Activated CD4-positive, alpha-beta T cell treated with anti-CD3 and anti-CD28 coated beads, Interleukin-2, amount 50 U/mL, for 24 hours (primary cell): ENCODE measurements around the gene TMEM51.

Source experiments
- DNase-seq, 2 donors: peaks; one replicate each; pipeline ENCODE4 v3.0.0-alpha.2; 2020; ENCODE audit warnings: low read depth in 1 of 2, low spot score in 1 of 2

Gene TMEM51

GRCh38 chr1:15195420-15196052 is 42.0 kb downstream of the TMEM51 start:
- DNase-seq = no peak

GRCh38 chr1:15196069-15196468 is 42.5 kb downstream of the TMEM51 start:
- DNase-seq = no peak

DNA sequence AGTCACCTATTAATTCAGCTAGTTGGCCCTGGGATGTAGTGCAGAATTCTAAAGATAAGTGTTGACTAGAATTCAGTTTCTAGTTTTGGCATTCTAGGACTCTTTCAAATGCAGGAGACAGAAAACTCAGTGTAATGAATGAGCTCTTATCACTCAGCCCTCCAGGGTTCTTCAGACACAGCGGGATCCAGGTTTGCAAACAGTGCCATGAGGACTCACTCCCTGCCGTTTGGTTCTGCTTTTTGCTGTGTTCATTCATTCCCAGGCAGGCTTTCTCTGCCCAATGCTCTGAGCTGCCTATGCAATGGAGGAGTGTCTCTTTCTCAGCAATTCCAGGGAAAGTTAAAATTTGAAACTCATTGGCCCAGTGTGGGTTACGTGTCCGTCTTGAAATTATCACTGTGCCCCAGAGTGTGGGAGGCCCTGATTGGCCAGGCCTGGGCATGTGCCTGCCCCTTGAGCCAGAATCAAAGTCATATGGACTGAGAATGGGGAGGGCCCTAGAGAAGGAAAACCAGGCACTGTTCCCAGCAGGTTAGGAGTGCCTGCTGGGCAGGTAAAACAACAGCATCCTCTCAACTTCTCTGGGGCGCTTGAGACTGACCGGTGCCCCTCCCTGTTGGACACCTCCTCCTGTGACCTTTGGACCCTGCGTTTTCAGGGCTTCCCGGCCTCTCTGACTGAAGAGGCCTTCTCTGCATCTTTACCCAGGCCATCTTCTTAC is 43.4 kb downstream of the TMEM51 start:
- DNase-seq = no peak

- no peak for DNase-seq
Observed at GRCh38 chr1:15197591-15198447, 44.3 kb downstream of the TMEM51 start.

DNA sequence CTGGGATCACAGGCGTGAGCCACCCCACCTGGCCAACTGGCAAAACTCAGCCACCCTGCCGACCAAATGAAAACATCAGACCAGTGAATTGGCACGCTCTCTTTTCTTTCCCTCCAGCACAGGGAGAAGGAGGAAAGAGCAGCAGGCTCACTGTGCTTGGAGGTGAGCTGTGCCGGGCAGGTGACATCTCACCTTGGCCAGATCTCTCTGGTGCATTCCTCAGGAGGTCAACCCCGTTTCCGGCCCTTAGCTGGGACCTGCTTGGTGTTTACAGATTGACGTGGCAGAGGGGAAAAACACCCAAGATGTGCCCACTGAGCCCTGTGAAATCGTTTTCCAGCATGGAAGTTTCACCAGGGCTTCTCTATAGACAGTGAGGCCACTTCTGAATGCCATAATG is 45.1 kb downstream of the TMEM51 start:
- no peak for DNase-seq

DNA sequence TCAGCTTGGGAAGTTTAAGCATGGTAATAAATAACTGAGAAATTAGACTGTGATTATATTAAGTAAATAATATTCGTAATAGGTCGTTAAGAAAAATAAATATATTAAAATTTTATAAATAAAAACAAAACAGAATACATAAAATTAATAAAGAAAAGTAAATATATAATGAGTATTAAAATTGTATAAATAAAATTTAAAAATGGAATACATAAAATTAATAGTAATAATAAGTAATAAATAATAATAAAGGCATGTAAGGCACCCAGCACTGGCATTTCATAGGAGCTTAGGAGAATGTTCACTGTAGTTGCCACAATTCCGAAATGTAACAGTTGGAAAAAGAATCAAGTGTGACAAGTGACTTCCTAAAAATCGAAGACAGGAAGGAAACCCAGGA is 47.7 kb downstream of the TMEM51 start:
- DNase-seq = no peak

DNA sequence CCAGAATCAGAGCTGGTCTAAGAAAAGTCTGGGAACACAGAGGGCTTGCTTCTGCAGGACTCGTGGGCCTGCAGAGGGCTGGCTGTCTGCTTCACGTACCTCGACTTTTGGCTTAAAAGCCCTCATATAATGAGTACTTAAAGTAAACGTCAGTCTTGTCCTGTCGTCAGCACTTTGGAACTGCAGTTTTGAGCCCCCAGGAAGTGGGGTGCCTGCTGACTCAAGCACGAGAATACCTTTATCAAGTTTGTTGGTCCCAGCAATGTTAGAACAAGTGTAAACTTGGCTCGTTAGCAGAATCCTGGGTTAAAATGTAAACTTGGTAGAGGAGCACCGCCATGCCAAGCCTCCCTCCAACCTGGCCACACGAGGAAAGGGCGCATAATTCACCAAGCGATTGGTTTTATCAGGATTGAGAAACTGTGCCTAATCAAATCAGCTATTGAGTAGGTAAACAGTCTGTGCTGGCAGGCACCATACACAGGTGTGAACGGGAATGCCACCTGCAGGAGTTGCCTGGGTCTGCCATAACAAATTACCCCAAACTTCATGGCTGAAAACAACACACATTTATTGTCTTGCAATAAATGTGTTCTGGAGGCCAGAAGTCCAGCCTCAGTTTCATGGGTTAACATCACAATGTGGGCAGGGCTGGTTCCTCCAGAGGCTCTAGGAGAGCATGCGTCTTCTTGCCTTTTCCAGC is 48.5 kb downstream of the TMEM51 start:
- no peak for DNase-seq

DNA sequence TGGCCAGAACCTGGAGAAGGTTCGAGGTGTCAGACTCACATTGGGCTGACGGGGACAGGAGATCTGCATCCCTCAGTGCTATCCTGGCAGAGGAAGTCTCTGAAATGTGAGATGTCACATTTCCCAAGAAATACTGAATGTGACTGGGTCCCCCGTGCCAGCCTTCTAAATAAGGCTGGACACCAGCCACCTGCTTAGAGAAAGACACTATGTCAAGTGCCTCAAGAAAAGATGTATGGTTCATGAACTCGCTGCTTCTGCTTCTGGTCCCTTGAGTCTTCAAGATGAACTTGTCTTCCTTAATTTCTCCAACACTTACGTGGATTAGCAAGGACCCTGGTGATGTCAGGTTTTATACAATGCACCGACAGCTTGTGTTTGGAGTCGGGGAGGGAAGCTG is 51.4 kb downstream of the TMEM51 start:
- DNase-seq = no peak

- DNase-seq = no peak
Observed at GRCh38 chr1:15205586-15206346, 52.2 kb downstream of the TMEM51 start.

DNA sequence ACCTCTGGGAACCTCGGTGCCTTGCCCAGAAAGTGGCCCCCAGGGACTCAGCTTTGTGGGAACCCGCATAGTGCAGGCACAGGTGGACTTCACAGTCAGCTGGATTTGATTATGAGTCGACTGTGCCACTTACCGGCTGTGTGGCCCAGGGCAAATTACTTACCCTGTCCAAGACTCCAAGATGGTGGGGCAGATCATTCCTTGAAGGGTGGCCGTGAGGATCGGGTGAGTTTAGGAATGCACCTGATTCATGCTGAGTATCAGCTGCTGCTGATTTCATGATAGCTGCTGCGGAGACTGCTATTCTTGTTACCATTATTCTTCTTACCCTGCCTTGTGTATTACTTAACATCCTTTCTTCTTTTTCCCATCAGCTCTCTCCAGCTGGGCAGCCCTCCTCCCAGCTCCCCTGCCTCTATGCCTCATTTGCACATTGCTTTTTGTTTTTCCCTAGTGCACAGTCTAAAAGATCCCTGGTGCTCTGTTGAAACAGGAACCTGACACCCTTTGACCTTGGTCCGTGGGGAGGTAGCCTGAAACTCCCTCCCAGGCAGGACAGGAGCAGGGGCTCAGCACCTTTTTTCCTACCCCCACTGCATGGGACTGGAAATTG is 53.0 kb downstream of the TMEM51 start:
- no peak for DNase-seq

DNA sequence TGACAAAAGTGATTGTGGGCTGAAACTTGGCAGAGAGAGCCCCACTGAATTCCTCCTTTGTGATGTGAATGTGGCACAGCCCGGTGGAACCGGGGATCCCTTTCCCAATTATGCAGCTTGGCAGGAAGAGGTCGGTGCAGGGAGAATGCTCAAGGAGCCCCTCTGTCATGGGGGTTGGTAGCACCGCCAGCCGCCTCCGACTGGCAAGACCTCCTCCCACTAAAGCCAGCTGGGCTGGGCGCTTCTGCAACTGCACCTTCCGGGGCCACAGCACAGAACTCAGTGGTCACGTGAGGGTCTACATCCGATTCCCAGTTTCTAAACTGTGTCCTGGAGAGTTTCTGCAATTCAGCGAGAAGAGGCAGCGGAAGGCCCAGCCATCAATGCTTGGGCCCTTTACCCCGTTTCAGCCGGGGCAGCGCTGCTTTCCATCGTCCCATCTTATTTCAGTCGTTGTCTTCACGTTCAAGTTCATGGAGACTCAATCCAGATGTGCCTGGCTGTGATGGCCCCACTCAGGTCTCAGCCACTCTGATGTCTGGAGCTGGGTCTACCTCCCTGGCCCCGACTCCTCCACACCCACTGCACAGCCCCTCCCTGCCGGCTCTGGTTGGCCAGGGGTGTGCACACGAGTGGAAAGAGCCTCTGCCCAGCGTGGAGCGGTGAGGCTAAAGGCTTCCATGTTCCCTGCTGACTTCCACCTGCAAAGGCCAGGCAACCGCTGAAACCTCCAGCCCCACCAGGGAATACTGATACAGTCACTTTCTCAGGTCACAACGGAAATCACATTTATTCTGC is 53.7 kb downstream of the TMEM51 start:
- no peak for DNase-seq

GRCh38 chr1:15207829-15208429 is 54.4 kb downstream of the TMEM51 start:
- DNase-seq = no peak

DNA sequence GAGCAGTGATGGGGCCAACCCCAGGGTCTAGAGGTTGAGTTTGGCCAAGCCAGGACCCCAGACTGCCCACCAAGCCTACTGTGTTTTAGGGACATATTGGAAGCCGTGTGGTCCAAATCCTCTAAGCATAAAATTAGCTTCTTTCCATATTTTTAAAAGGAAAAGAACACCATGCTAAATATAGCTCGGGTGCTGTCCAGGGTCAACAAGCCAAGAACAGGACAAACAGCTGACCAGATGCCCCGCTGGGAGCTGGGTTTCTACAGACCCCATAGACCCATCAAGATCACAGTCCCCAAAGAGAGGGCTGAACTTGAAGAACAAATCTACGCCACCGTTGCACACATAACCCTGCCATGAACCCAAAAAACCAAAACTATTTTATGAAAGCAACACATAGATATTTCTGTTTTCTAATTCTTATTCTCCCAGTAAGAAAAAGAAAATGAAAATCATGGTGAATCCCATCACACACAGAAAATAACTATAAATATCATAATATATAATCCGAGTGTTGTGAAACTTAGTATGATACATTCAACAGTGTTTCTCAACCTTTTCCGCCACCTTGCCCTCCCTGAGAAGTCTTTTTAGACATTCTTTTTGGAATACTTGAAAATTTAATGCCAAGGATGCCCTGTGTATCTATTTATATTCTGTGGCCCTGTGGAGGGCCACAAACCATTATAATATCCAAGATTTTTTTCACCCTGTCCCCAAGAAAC is 57.3 kb downstream of the TMEM51 start:
- no peak for DNase-seq

GRCh38 chr1:15211424-15211823 is 57.9 kb downstream of the TMEM51 start:
- no peak for DNase-seq

- DNase-seq = no peak
Observed at GRCh38 chr1:15212216-15212953, 58.8 kb downstream of the TMEM51 start.

DNA sequence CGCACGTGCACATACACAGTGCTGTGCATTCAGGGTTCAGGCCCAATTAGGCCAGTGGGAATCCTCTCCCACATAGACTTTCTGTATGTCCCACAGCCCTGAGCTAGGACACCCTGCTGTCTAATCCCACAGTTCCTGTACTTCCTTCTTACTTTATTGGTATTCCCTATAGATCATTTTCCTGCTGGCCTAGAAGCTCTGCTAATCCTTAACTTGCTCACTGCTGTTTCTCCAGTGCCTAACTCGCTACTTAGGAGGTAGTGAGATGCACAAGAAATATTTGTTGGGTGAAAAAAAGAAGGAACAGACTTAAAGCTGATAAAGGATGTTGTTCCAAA is 59.4 kb downstream of the TMEM51 start:
- DNase-seq = no peak

DNA sequence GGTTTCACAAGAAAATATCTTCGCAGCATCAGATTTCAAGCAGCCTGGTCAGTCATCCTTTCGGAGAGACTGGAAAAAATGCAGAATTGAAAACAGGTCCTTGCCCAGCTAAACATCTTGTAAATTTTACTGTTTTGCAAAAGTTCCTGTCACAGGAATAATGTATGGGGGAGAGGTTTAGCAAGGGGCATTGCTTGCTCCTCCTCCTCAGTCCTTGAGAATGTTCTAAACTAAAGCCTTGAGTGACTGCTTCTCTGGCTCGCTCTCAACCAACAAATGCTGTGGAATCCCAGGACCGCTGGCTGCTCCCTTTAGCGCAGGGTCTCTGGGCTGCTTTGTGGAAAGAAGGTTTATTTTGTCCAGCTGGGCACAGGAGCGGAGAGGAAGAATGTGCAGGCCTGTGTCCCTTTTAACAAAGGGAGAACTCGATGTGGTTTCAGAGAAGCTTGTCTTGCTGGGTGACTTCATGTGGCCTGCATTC is 59.8 kb downstream of the TMEM51 start:
- no peak for DNase-seq

- DNase-seq = no peak
Observed at GRCh38 chr1:15214527-15214926, 61.0 kb downstream of the TMEM51 start.
